HepG2 (cell line): ENCODE results near the gene ZNF839. TPM values are rescaled to one million over a fixed set of nuclear protein-coding genes. Genes with fewer than 3 reads are reported as not detected.

Experiments
- DMAP1 ChIP-seq: IDR thresholded peaks from 2 replicates; pipeline ENCODE4 v1.6.1; 2016
- FOSL2 ChIP-seq: sonication (generic); formaldehyde crosslinking; IDR thresholded peaks from 2 replicates; pipeline ENCODE4 v1.4.0; 2020; ENCODE audit warnings: missing genetic modification reagents
- GATAD2A ChIP-seq: IDR thresholded peaks from 2 replicates; pipeline ENCODE4 v1.6.1; 2016
- KLF16 ChIP-seq, 2 experiments: sonication (generic) in 1 of 2; formaldehyde crosslinking in 1 of 2; IDR thresholded peaks; 2 replicates each; pipeline versions ENCODE4 v1.6.1 to v1.8.0; 2016 to 2023; ENCODE audit warnings: missing genetic modification reagents in 2 of 2, missing compliant biosample characterization in 1 of 2
- NAIF1 ChIP-seq: sonication (generic); formaldehyde crosslinking; IDR thresholded peaks from 2 replicates; pipeline ENCODE4 v1.5.0; 2020; ENCODE audit warnings: mild to moderate bottlenecking, missing genetic modification reagents, borderline replicate concordance
- NFIB ChIP-seq: sonication (generic); formaldehyde crosslinking; IDR thresholded peaks from 2 replicates; pipeline ENCODE4 v1.9.0; 2021; ENCODE audit warnings: missing genetic modification reagents, mild to moderate bottlenecking, borderline replicate concordance
- NFKB2 ChIP-seq: sonication (generic); formaldehyde crosslinking; IDR thresholded peaks from 2 replicates; pipeline ENCODE4 v1.4.0; 2020; ENCODE audit warnings: missing genetic modification reagents, borderline replicate concordance
- NKX3-1 ChIP-seq: sonication (generic); formaldehyde crosslinking; IDR thresholded peaks from 2 replicates; pipeline ENCODE4 v1.5.0; 2020; ENCODE audit warnings: missing genetic modification reagents
- SUZ12 ChIP-seq: fragments of 150-350 bp; IDR thresholded peaks from 2 replicates; pipeline ENCODE4 v1.6.1; 2014; ENCODE audit warnings: low read depth, low read length
- YEATS4 ChIP-seq: sonication (generic); formaldehyde crosslinking; IDR thresholded peaks from 2 replicates; pipeline ENCODE4 v1.4.0; 2020; ENCODE audit warnings: missing genetic modification reagents, borderline replicate concordance
- ZKSCAN5 ChIP-seq: sonication (generic); formaldehyde crosslinking; IDR thresholded peaks from 2 replicates; pipeline ENCODE4 v1.5.1; 2020; ENCODE audit warnings: mild to moderate bottlenecking, missing genetic modification reagents
- ZNF274 ChIP-seq: sonication (generic); formaldehyde crosslinking; IDR thresholded peaks from 2 replicates; pipeline ENCODE4 v1.5.1; 2020; ENCODE audit warnings: mild to moderate bottlenecking, missing genetic modification reagents
- ZNF44 ChIP-seq: sonication (generic); formaldehyde crosslinking; IDR thresholded peaks from 2 replicates; pipeline ENCODE4 v1.5.1; 2020; ENCODE audit warnings: mild to moderate bottlenecking, missing genetic modification reagents
- ZNF543 ChIP-seq: sonication (generic); formaldehyde crosslinking; IDR thresholded peaks from 2 replicates; pipeline ENCODE4 v1.4.0; 2020; ENCODE audit warnings: mild to moderate bottlenecking, missing genetic modification reagents
- polyA plus RNA-seq, 8 experiments: library from polyadenylated mRNA; depleted of rRNA in 3 of 8; stranded (reverse) in 7 of 8; unstranded in 1 of 8; fragments of >200 nt; fragmentation: Illumina TruSeq in 4 of 8; extraction: Trizol in 4 of 8; gene quantifications; 2 replicates each; pipeline versions ENCODE4 v1.2.1 to v1.2.3, GENCODE V29; 2011 to 2016; ENCODE audit warnings: low read depth in 4 of 8, missing spikeins in 1 of 8, mixed read lengths in 1 of 8; ENCODE audit not compliant: insufficient read depth in 1 of 8
- total RNA-seq, 5 experiments: library from RNA; depleted of rRNA; stranded (reverse); fragments of >200 nt; fragmentation: Illumina TruSeq; extraction: Trizol; gene quantifications; 2 replicates each; pipeline ENCODE4 v1.2.3, GENCODE V29; 2016; ENCODE audit warnings: low read depth in 1 of 5
- TF ChIP-seq, protein P1 (sequence below): fragments of 450-650 bp; IDR thresholded peaks from 2 replicates; pipeline ENCODE4 v1.6.1; 2016
- TF ChIP-seq, protein P2 (sequence below): sonication (generic); formaldehyde crosslinking; IDR thresholded peaks from 2 replicates; pipeline ENCODE4 v1.4.0; 2020; ENCODE audit warnings: low read depth, mild to moderate bottlenecking, missing genetic modification reagents
- TF ChIP-seq, protein P3 (sequence below): sonication (generic); formaldehyde crosslinking; IDR thresholded peaks from 2 replicates; pipeline ENCODE4 v1.4.0; 2020; ENCODE audit warnings: missing genetic modification reagents, mild to moderate bottlenecking, borderline replicate concordance
- TF ChIP-seq, protein P4 (sequence below): sonication (generic); formaldehyde crosslinking; IDR thresholded peaks from 2 replicates; pipeline ENCODE4 v1.4.0; 2020; ENCODE audit warnings: missing genetic modification reagents, borderline replicate concordance

ZNF839 gene
- total and polyA plus RNA-seq, 2 of the 13 experiments (the other 11 are each of a cell fraction or from before 2014, with no cell fraction given) = 11.1 to 12.8 TPM

DNA sequence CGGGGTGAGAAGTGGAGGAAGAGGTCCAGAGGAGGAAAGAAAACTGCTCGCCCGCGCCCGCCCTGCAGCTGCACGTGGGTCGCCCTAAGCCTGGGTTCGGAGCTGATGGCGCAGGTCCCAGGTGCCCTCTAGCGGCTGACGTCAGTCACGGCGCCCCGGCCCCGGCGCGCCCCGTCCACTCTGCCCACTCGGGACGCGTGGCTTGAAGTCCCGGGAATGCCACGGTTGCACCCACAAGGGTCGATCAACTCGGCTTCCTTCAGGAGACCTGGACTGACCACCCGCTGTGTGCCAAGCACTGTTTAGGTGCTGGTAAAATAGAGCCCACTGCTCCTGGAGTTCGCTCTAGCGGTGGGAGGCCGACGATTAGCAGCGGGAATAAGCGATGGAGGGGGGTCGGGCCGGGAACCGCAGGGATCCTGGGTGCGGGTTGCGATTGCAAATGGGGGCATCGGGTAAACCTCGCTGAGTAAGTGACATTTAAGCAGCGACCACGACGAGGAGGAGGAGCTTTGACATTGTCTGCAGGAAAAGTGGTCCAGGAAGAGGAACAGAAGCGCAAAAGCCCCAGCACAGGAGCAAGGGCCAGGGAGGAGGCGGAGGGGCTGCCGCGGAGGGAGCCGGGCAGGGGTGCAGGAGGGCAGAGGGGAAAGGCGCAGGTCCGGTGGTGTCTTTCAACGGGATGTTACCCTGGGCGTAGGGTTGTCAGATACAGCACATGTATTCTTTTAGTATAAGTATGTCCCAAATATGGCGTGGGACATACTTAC is 5.1 kb upstream of the ZNF839 start (continued):
- TF ChIP-seq NAIF1 (CRISPR knock-in tag) = no peak
- no peak for TF ChIP-seq ZNF543 (CRISPR knock-in tag)
- no peak for TF ChIP-seq SUZ12
- TF ChIP-seq ZKSCAN5 (CRISPR knock-in tag) = peak; percentile 24; the same call in 1 of the 2 replicates
- TF ChIP-seq, protein P1, sequence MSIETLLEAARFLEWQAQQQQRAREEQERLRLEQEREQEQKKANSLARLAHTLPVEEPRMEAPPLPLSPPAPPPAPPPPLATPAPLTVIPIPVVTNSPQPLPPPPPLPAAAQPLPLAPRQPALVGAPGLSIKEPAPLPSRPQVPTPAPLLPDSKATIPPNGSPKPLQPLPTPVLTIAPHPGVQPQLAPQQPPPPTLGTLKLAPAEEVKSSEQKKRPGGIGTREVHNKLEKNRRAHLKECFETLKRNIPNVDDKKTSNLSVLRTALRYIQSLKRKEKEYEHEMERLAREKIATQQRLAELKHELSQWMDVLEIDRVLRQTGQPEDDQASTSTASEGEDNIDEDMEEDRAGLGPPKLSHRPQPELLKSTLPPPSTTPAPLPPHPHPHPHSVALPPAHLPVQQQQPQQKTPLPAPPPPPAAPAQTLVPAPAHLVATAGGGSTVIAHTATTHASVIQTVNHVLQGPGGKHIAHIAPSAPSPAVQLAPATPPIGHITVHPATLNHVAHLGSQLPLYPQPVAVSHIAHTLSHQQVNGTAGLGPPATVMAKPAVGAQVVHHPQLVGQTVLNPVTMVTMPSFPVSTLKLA = peak; percentile 60; the same call in 1 of the 2 replicates
- peak in 1 of 2 experiments; percentile 81; a peak in 2 of 4 replicates for TF ChIP-seq KLF16 (CRISPR knock-in tag; IDR thresholded peaks at IDR 0.05)
- TF ChIP-seq NFKB2 (CRISPR knock-in tag) = peak; percentile 91; the same call in 1 of the 2 replicates
- peak; percentile 50 for TF ChIP-seq ZNF274 (CRISPR knock-in tag)
- TF ChIP-seq GATAD2A (CRISPR knock-in tag) = peak; percentile 88
- TF ChIP-seq NFIB (CRISPR knock-in tag) = no peak
- TF ChIP-seq FOSL2 (CRISPR knock-in tag) = peak; percentile 14; the same call in 1 of the 2 replicates
- TF ChIP-seq, protein P2, sequence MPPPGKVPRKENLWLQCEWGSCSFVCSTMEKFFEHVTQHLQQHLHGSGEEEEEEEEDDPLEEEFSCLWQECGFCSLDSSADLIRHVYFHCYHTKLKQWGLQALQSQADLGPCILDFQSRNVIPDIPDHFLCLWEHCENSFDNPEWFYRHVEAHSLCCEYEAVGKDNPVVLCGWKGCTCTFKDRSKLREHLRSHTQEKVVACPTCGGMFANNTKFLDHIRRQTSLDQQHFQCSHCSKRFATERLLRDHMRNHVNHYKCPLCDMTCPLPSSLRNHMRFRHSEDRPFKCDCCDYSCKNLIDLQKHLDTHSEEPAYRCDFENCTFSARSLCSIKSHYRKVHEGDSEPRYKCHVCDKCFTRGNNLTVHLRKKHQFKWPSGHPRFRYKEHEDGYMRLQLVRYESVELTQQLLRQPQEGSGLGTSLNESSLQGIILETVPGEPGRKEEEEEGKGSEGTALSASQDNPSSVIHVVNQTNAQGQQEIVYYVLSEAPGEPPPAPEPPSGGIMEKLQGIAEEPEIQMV (CRISPR knock-in tag) = no peak
- TF ChIP-seq ZNF44 (CRISPR knock-in tag) = 0 out of 2 replicates have a peak, but pooled peaks have one; percentile 37
- peak; percentile 74 for TF ChIP-seq YEATS4 (CRISPR knock-in tag)
- TF ChIP-seq, protein P3, sequence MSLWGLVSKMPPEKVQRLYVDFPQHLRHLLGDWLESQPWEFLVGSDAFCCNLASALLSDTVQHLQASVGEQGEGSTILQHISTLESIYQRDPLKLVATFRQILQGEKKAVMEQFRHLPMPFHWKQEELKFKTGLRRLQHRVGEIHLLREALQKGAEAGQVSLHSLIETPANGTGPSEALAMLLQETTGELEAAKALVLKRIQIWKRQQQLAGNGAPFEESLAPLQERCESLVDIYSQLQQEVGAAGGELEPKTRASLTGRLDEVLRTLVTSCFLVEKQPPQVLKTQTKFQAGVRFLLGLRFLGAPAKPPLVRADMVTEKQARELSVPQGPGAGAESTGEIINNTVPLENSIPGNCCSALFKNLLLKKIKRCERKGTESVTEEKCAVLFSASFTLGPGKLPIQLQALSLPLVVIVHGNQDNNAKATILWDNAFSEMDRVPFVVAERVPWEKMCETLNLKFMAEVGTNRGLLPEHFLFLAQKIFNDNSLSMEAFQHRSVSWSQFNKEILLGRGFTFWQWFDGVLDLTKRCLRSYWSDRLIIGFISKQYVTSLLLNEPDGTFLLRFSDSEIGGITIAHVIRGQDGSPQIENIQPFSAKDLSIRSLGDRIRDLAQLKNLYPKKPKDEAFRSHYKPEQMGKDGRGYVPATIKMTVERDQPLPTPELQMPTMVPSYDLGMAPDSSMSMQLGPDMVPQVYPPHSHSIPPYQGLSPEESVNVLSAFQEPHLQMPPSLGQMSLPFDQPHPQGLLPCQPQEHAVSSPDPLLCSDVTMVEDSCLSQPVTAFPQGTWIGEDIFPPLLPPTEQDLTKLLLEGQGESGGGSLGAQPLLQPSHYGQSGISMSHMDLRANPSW = no peak
- TF ChIP-seq, protein P4, sequence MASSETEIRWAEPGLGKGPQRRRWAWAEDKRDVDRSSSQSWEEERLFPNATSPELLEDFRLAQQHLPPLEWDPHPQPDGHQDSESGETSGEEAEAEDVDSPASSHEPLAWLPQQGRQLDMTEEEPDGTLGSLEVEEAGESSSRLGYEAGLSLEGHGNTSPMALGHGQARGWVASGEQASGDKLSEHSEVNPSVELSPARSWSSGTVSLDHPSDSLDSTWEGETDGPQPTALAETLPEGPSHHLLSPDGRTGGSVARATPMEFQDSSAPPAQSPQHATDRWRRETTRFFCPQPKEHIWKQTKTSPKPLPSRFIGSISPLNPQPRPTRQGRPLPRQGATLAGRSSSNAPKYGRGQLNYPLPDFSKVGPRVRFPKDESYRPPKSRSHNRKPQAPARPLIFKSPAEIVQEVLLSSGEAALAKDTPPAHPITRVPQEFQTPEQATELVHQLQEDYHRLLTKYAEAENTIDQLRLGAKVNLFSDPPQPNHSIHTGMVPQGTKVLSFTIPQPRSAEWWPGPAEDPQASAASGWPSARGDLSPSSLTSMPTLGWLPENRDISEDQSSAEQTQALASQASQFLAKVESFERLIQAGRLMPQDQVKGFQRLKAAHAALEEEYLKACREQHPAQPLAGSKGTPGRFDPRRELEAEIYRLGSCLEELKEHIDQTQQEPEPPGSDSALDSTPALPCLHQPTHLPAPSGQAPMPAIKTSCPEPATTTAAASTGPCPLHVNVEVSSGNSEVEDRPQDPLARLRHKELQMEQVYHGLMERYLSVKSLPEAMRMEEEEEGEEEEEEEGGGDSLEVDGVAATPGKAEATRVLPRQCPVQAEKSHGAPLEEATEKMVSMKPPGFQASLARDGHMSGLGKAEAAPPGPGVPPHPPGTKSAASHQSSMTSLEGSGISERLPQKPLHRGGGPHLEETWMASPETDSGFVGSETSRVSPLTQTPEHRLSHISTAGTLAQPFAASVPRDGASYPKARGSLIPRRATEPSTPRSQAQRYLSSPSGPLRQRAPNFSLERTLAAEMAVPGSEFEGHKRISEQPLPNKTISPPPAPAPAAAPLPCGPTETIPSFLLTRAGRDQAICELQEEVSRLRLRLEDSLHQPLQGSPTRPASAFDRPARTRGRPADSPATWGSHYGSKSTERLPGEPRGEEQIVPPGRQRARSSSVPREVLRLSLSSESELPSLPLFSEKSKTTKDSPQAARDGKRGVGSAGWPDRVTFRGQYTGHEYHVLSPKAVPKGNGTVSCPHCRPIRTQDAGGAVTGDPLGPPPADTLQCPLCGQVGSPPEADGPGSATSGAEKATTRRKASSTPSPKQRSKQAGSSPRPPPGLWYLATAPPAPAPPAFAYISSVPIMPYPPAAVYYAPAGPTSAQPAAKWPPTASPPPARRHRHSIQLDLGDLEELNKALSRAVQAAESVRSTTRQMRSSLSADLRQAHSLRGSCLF (CRISPR knock-in tag) = no peak
- TF ChIP-seq DMAP1 = peak; percentile 79; the same call in 1 of the 2 replicates
- TF ChIP-seq NKX3-1 (CRISPR knock-in tag) = no peak
